Fibroblast of pulmonary artery (primary cell): ENCODE measurements around the gene MRPS9.

Source experiments
- DNase-seq: peaks from one replicate; pipeline ENCODE4 v3.0.0-alpha.2; 2010; ENCODE audit warnings: low read depth
- H3K4me3 ChIP-seq: replicated peaks from 2 replicates; pipeline ENCODE4 v1.5.1; 2011; ENCODE audit warnings: low read depth, mild to moderate bottlenecking, control low read depth, low read length, moderate library complexity
- CTCF ChIP-seq: IDR thresholded peaks from 2 replicates; pipeline ENCODE4 v1.5.1; 2011; ENCODE audit warnings: mild to moderate bottlenecking, control low read depth, low read length, inconsistent platforms; ENCODE audit errors: missing control alignments

The MRPS9 gene

GRCh38 chr2:105144152-105144940 lies 106.5 kb downstream of the MRPS9 start:
- no peak for DNase-seq
- H3K4me3 ChIP-seq = no peak overlapping the region
- no peak for TF ChIP-seq CTCF

- DNase-seq = no peak
- no peak overlapping the region for H3K4me3 ChIP-seq
- no peak for TF ChIP-seq CTCF
These were observed 107.1 kb downstream of the MRPS9 start for GRCh38 chr2:105144941-105145300.

GRCh38 chr2:105149272-105149671 lies 111.4 kb downstream of the MRPS9 start:
- H3K4me3 ChIP-seq = no peak overlapping the region
- no peak for DNase-seq
- no peak for TF ChIP-seq CTCF
